A549 (cell line): ENCODE measurements around the gene PDF.

ENCODE experiments used
- CEBPB ChIP-seq, 2 experiments: fragments of >200 bp in 1 of 2; sonication (Bioruptor Twin) in 1 of 2; formaldehyde crosslinking in 1 of 2; IDR thresholded peaks; 2 replicates each; pipeline ENCODE4 v1.6.1; 2012 to 2016
- EP300 ChIP-seq, 2 experiments: fragments of >200 bp; sonication (Bioruptor Twin); formaldehyde crosslinking; IDR thresholded peaks; 2 replicates in 1 of 2; 3 replicates in 1 of 2; pipeline ENCODE4 v1.6.1; 2016 to 2017
- NFE2L2 ChIP-seq: fragments of 150-350 bp; conservative IDR thresholded peaks from 2 replicates; pipeline ENCODE4 v1.6.1; 2014; ENCODE audit warnings: low read length
- PHF8 ChIP-seq: fragments of 200-600 bp; sonication (generic); IDR thresholded peaks from 2 replicates; pipeline ENCODE4 v1.6.1; 2016; ENCODE audit warnings: low read depth, mild to moderate bottlenecking, antibody characterized with exemption, moderate library complexity, borderline replicate concordance
- POLR2A ChIP-seq: IDR thresholded peaks from 2 replicates; pipeline ENCODE4 v1.6.1; 2012; ENCODE audit warnings: mild to moderate bottlenecking, low read length
- SMC3 ChIP-seq: fragments of >200 bp; sonication (Bioruptor Twin); formaldehyde crosslinking; IDR thresholded peaks from 3 replicates; pipeline ENCODE4 v1.6.1; 2018; ENCODE audit warnings: inconsistent platforms
- TF ChIP-seq, protein P1 (sequence below): fragments of >200 bp; sonication (Bioruptor Twin); formaldehyde crosslinking; IDR thresholded peaks from 3 replicates; pipeline ENCODE4 v1.5.1; 2016
- TF ChIP-seq, protein P2 (sequence below): IDR thresholded peaks from 2 replicates; pipeline ENCODE4 v1.6.1; 2012
- TF ChIP-seq, protein P3 (sequence below): fragments of 200-600 bp; sonication (generic); IDR thresholded peaks from 2 replicates; pipeline ENCODE4 v1.6.1; 2016; ENCODE audit warnings: antibody characterized with exemption, mild to moderate bottlenecking, moderate library complexity

DNA sequence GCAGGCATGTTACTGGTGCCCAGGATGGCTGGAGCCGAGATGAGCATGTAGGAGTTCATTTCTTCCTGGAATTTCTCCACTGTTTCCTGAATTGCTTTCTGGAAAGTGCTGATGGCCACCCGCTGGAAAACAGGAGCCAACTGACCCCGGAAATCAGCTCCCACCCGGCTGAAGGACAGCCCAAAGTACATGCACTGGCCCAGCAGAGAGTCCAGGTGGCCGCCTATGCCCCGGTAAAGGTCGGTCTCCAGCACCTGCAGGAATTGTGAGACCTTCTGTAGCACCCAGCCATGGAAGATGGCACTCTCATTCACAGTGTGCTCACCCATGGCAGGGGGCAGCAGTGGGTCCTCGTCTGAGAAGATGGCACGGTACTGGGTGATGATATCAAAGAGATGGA lies 4.3 kb upstream of the PDF start:
- TF ChIP-seq NFE2L2 = no peak
- TF ChIP-seq EP300 (IDR thresholded peaks at IDR 0.05) = no peak
- TF ChIP-seq PHF8 = no peak
- no peak for TF ChIP-seq SMC3
- TF ChIP-seq, protein P1, sequence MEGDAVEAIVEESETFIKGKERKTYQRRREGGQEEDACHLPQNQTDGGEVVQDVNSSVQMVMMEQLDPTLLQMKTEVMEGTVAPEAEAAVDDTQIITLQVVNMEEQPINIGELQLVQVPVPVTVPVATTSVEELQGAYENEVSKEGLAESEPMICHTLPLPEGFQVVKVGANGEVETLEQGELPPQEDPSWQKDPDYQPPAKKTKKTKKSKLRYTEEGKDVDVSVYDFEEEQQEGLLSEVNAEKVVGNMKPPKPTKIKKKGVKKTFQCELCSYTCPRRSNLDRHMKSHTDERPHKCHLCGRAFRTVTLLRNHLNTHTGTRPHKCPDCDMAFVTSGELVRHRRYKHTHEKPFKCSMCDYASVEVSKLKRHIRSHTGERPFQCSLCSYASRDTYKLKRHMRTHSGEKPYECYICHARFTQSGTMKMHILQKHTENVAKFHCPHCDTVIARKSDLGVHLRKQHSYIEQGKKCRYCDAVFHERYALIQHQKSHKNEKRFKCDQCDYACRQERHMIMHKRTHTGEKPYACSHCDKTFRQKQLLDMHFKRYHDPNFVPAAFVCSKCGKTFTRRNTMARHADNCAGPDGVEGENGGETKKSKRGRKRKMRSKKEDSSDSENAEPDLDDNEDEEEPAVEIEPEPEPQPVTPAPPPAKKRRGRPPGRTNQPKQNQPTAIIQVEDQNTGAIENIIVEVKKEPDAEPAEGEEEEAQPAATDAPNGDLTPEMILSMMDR = no peak
- no peak for TF ChIP-seq POLR2A
- TF ChIP-seq, protein P2, sequence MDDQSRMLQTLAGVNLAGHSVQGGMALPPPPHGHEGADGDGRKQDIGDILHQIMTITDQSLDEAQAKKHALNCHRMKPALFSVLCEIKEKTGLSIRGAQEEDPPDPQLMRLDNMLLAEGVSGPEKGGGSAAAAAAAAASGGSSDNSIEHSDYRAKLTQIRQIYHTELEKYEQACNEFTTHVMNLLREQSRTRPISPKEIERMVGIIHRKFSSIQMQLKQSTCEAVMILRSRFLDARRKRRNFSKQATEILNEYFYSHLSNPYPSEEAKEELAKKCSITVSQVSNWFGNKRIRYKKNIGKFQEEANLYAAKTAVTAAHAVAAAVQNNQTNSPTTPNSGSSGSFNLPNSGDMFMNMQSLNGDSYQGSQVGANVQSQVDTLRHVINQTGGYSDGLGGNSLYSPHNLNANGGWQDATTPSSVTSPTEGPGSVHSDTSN = no peak
- TF ChIP-seq, protein P3, sequence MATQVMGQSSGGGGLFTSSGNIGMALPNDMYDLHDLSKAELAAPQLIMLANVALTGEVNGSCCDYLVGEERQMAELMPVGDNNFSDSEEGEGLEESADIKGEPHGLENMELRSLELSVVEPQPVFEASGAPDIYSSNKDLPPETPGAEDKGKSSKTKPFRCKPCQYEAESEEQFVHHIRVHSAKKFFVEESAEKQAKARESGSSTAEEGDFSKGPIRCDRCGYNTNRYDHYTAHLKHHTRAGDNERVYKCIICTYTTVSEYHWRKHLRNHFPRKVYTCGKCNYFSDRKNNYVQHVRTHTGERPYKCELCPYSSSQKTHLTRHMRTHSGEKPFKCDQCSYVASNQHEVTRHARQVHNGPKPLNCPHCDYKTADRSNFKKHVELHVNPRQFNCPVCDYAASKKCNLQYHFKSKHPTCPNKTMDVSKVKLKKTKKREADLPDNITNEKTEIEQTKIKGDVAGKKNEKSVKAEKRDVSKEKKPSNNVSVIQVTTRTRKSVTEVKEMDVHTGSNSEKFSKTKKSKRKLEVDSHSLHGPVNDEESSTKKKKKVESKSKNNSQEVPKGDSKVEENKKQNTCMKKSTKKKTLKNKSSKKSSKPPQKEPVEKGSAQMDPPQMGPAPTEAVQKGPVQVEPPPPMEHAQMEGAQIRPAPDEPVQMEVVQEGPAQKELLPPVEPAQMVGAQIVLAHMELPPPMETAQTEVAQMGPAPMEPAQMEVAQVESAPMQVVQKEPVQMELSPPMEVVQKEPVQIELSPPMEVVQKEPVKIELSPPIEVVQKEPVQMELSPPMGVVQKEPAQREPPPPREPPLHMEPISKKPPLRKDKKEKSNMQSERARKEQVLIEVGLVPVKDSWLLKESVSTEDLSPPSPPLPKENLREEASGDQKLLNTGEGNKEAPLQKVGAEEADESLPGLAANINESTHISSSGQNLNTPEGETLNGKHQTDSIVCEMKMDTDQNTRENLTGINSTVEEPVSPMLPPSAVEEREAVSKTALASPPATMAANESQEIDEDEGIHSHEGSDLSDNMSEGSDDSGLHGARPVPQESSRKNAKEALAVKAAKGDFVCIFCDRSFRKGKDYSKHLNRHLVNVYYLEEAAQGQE = no peak
- no peak for TF ChIP-seq CEBPB (IDR thresholded peaks at IDR 0.05)
